Measurements from ENCODE around the gene FCRL6. TPM values are rescaled to one million over a fixed set of nuclear protein-coding genes. Genes with fewer than 3 reads are reported as not detected.

FCRL6 gene
- polyA plus RNA-seq, 1 donor (not counting 4 experiments of a cell fraction or from before 2014, with no cell fraction given), result not detected

DNA sequence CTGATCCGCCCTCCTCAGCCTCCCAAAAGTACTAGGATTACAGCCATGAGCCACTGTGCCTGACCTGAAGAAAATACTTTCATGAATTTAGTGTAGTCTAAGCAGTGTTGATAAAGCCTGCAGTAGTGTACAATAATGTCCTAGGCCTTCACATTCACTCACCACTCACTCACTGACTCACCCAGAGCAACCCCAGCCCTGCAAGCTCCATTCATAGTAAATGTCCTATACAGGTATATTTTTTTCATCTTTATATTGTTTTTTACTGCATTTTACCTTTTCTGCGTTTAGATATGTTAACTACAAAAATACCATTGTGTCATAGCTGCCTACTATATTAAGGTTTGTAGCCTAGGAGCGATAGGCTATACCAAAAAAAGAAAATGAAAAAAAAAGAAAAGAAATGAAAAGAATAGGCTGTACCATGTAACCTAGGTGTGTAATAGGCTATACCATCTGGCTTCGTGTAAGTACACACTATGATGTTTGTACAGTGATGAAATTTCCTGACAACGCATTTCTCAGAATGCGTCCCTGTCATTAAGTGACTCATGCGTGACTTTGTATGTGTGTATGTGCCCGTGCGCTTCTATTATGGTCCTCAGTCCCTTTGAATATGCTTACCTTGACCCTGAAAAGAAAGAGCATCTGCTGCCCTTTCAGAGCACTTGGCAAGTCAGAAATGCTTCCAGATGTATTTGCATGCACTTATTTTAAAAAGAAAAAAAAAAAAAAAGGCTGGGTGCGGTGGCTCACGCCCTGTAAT, 15.3 kb downstream of the FCRL6 start:
- DNase-seq (ENCODE audit: low read depth, low spot score), result no peak
- Histone ChIP-seq H3K4me3 (ENCODE audit: control insufficient read depth in 2 of 3, extremely low read depth in 1 of 3, insufficient read depth in 2 of 3, low read depth in 1 of 3, low read length in 3 of 3) (no peak overlapping the region), H3K9ac (ENCODE audit: control insufficient read depth, extremely low read depth, insufficient read depth, low read length) (no peak overlapping the region), H2AFZ (ENCODE audit: control insufficient read depth, low read length) (no peak overlapping the region), H3K79me2 (ENCODE audit: control insufficient read depth, insufficient read depth, low read length) (no peaks in the 10 kb centered on the region), H3K36me3 (ENCODE audit: control insufficient read depth in 2 of 2, extremely low read depth in 1 of 2, insufficient read depth in 2 of 2, low read length in 2 of 2) (no peaks in the 10 kb centered on the region), H3K4me2 (ENCODE audit: control insufficient read depth, extremely low read depth, insufficient read depth, low read depth, low read length) (no peak overlapping the region), H3K27me3 (ENCODE audit: control insufficient read depth, extremely low read depth, insufficient read depth, low read length) (peaks cover 8% of the 10 kb centered on the region), H4K20me1 (ENCODE audit: control insufficient read depth, extremely low read depth, insufficient read depth, low read length) (no peaks in the 10 kb centered on the region), H3K9me3 (ENCODE audit: control insufficient read depth, low read depth, low read length) (no peaks in the 10 kb centered on the region), H3K27ac (ENCODE audit: control insufficient read depth, insufficient read depth, low read length) (no peak overlapping the region), H3K9me1 (ENCODE audit: control insufficient read depth, extremely low read depth, insufficient read depth, low read length) (no peaks in the 10 kb centered on the region), H3K4me1 (ENCODE audit: control insufficient read depth, extremely low read depth, insufficient read depth, low read length) (no peaks in the 10 kb centered on the region)
- FAIRE-seq, result no peak
- dilution Hi-C loops (cut with MboI; ENCODE audit: extremely low pct_ligation_motif_present, low sequenced_read_pairs), result no loop called here
- no peak for TF ChIP-seq EZH2 (IDR thresholded peaks at IDR 0.05; ENCODE audit: low read length)
- TF ChIP-seq, protein P1, sequence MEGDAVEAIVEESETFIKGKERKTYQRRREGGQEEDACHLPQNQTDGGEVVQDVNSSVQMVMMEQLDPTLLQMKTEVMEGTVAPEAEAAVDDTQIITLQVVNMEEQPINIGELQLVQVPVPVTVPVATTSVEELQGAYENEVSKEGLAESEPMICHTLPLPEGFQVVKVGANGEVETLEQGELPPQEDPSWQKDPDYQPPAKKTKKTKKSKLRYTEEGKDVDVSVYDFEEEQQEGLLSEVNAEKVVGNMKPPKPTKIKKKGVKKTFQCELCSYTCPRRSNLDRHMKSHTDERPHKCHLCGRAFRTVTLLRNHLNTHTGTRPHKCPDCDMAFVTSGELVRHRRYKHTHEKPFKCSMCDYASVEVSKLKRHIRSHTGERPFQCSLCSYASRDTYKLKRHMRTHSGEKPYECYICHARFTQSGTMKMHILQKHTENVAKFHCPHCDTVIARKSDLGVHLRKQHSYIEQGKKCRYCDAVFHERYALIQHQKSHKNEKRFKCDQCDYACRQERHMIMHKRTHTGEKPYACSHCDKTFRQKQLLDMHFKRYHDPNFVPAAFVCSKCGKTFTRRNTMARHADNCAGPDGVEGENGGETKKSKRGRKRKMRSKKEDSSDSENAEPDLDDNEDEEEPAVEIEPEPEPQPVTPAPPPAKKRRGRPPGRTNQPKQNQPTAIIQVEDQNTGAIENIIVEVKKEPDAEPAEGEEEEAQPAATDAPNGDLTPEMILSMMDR (optimal IDR thresholded peaks at IDR 0.05 in 1 of 3, IDR thresholded peaks at IDR 0.05 in 1 of 3, conservative IDR thresholded peaks at IDR 0.05 in 1 of 3; ENCODE audit: extremely low read depth in 1 of 3, insufficient read depth in 2 of 3, low read length in 3 of 3), result no peak

DNA sequence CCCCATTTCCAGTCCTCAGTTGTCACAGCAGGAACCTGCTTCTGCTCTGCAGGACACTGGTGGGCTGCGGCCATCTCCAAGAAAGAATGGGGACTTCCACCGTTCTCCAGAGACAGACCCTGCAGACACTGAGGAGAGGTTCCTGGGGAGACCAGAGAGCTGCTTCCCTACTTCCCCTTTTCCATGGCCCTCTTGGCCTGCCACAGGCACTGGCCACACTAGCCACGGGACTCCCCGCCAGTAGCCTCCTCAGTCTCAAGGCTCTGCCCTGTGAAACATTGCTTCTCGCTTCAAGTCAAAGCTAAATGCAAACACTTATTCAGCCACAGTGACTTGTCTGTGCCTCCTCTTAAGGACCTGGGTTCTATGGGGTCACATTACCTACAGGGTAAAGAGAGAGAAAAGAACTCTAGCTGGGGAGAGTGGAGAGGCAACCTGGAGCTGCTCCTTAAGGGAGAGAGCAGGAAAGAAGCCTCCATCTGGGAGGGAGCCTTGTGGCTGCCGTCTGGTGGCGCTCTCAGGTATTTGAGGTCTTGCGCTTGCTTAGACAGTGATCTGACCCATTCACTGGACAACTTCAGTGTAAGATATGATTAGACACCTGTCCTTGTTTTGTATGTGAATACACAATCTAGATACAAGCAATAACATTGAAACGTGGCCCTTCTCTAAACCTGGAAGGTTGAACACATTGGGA, 19.2 kb downstream of the FCRL6 start:
- no peak overlapping the region for H3K27ac ChIP-seq (ENCODE audit: control insufficient read depth, insufficient read depth, low read length)
- FAIRE-seq (peak; percentile 66), DNase-seq (ENCODE audit: low read depth, low spot score) (no peak)
- no peaks in the 10 kb centered on the region for H3K79me2 ChIP-seq (ENCODE audit: control insufficient read depth, insufficient read depth, low read length)
- H3K36me3 ChIP-seq (ENCODE audit: control insufficient read depth in 2 of 2, extremely low read depth in 1 of 2, insufficient read depth in 2 of 2, low read length in 2 of 2), result no peaks in the 10 kb centered on the region
- no peaks in the 10 kb centered on the region for H3K9me3 ChIP-seq (ENCODE audit: control insufficient read depth, low read depth, low read length)
- H4K20me1 ChIP-seq (ENCODE audit: control insufficient read depth, extremely low read depth, insufficient read depth, low read length), result no peaks in the 10 kb centered on the region
- no peaks in the 10 kb centered on the region for H3K9me1 ChIP-seq (ENCODE audit: control insufficient read depth, extremely low read depth, insufficient read depth, low read length)
- H3K4me1 ChIP-seq (ENCODE audit: control insufficient read depth, extremely low read depth, insufficient read depth, low read length), result peaks cover 10% of the 10 kb centered on the region
- no peak overlapping the region for H3K4me2 ChIP-seq (ENCODE audit: control insufficient read depth, extremely low read depth, insufficient read depth, low read depth, low read length)
- H2AFZ ChIP-seq (ENCODE audit: control insufficient read depth, low read length), result no peak overlapping the region
- TF ChIP-seq, protein P1 (optimal IDR thresholded peaks at IDR 0.05 in 1 of 3, IDR thresholded peaks at IDR 0.05 in 1 of 3, conservative IDR thresholded peaks at IDR 0.05 in 1 of 3; ENCODE audit: extremely low read depth in 1 of 3, insufficient read depth in 2 of 3, low read length in 3 of 3), result peak in 2 of 3 experiments; percentile 70 to 78
- TF ChIP-seq EZH2 (IDR thresholded peaks at IDR 0.05; ENCODE audit: low read length), result no peak
- no peak overlapping the region for H3K9ac ChIP-seq (ENCODE audit: control insufficient read depth, extremely low read depth, insufficient read depth, low read length)
- dilution Hi-C loops (cut with MboI; ENCODE audit: extremely low pct_ligation_motif_present, low sequenced_read_pairs), result no loop called here
- peaks cover 21% of the 10 kb centered on the region for H3K27me3 ChIP-seq (ENCODE audit: control insufficient read depth, extremely low read depth, insufficient read depth, low read length)
- H3K4me3 ChIP-seq (ENCODE audit: control insufficient read depth in 2 of 3, extremely low read depth in 1 of 3, insufficient read depth in 2 of 3, low read depth in 1 of 3, low read length in 3 of 3), result no peak overlapping the region
